HEK293 (cell line): ENCODE results near the gene AMOTL2.

Source experiments
- CTCF ChIA-PET: fragments of 350-600 bp; formaldehyde crosslinking; extraction: SDS; loops from one replicate; lab custom pipeline; 2021; ENCODE audit warnings: antibody characterized with exemption; lab: Yijun Ruan, JAX
- POLR2A ChIA-PET: fragments of 300-600 bp; formaldehyde crosslinking; extraction: SDS; loops from one replicate; lab custom pipeline; 2020; ENCODE audit warnings: antibody characterized with exemption, inconsistent platforms; lab: Yijun Ruan, JAX
- H3K27ac ChIP-seq: fragments of 200-500 bp; sonication (Bioruptor generic); 2 replicates; pipeline ENCODE4 v1.5.1; 2014; ENCODE audit warnings: low read depth, low read length, control low read depth, inconsistent platforms; ENCODE audit errors: extremely low read depth
- H3K36me3 ChIP-seq, 2 experiments: fragments of 200-500 bp in 1 of 2; sonication (Bioruptor generic) in 1 of 2; 1 replicate in 1 of 2; 2 replicates in 1 of 2; pipeline ENCODE4 v1.5.1; 2014 to 2017; ENCODE audit warnings: inconsistent platforms in 2 of 2, low read length in 2 of 2; ENCODE audit not compliant: control insufficient read depth in 2 of 2, insufficient read depth in 1 of 2
- H3K4me1 ChIP-seq: fragments of 200-500 bp; sonication (Bioruptor generic); 2 replicates; pipeline ENCODE4 v1.5.1; 2014; ENCODE audit warnings: mild to moderate bottlenecking, low read length, inconsistent platforms; ENCODE audit not compliant: control insufficient read depth, insufficient read depth
- H3K4me3 ChIP-seq: 2 replicates; pipeline ENCODE4 v1.5.1; 2011; ENCODE audit warnings: low read depth, mild to moderate bottlenecking, control low read depth, low read length, moderate library complexity
- H3K9me3 ChIP-seq: fragments of 200-500 bp; sonication (Bioruptor generic); 2 replicates; pipeline ENCODE4 v1.5.1; 2014; ENCODE audit warnings: low read depth, low read length, inconsistent platforms; ENCODE audit not compliant: control insufficient read depth, insufficient read depth
- BCL11B ChIP-seq: fragments of 450-650 bp; formaldehyde crosslinking; IDR thresholded peaks from 2 replicates; pipeline ENCODE4 v1.5.1; 2016; ENCODE audit warnings: low read depth, missing biosample characterization, missing genetic modification characterization
- FEZF1 ChIP-seq: fragments of 450-650 bp; formaldehyde crosslinking; IDR thresholded peaks from 2 replicates; pipeline ENCODE4 v1.5.1; 2016; ENCODE audit warnings: missing biosample characterization, missing genetic modification characterization
- GLI2 ChIP-seq: fragments of 450-650 bp; formaldehyde crosslinking; IDR thresholded peaks from 2 replicates; pipeline ENCODE4; 2017; ENCODE audit warnings: missing biosample characterization, missing genetic modification characterization, low read depth, borderline replicate concordance
- GLIS1 ChIP-seq: fragments of 450-650 bp; formaldehyde crosslinking; IDR thresholded peaks from 2 replicates; pipeline ENCODE4 v1.5.1; 2016; ENCODE audit warnings: missing biosample characterization, missing genetic modification characterization
- MEIS1 ChIP-seq: sonication (generic); formaldehyde crosslinking; IDR thresholded peaks from 2 replicates; pipeline ENCODE4 v1.8.1; 2022; ENCODE audit warnings: missing genetic modification reagents, mild to moderate bottlenecking, borderline replicate concordance
- MYNN ChIP-seq: fragments of 450-650 bp; formaldehyde crosslinking; IDR thresholded peaks from 2 replicates; pipeline ENCODE4 v1.5.1; 2016; ENCODE audit warnings: missing biosample characterization, missing genetic modification characterization, borderline replicate concordance
- SP3 ChIP-seq: fragments of 450-650 bp; formaldehyde crosslinking; IDR thresholded peaks from 2 replicates; pipeline ENCODE4 v1.5.1; 2016; ENCODE audit warnings: missing biosample characterization, missing genetic modification characterization
- ZEB2 ChIP-seq: fragments of 450-650 bp; formaldehyde crosslinking; IDR thresholded peaks from 2 replicates; pipeline ENCODE4 v1.5.1; 2016; ENCODE audit warnings: missing biosample characterization, missing genetic modification characterization
- ZNF169 ChIP-seq: fragments of 450-650 bp; formaldehyde crosslinking; IDR thresholded peaks from 2 replicates; pipeline ENCODE4 v1.5.1; 2016; ENCODE audit warnings: missing biosample characterization, missing genetic modification characterization
- ZNF239 ChIP-seq: fragments of 450-650 bp; formaldehyde crosslinking; IDR thresholded peaks from 2 replicates; pipeline ENCODE4 v1.5.1; 2016; ENCODE audit warnings: missing biosample characterization, missing genetic modification characterization
- ZNF394 ChIP-seq: fragments of 450-650 bp; formaldehyde crosslinking; IDR thresholded peaks from 2 replicates; pipeline ENCODE4 v1.5.1; 2016; ENCODE audit warnings: missing biosample characterization, missing genetic modification characterization, mild to moderate bottlenecking, moderate library complexity, borderline replicate concordance
- ZNF416 ChIP-seq: fragments of 450-650 bp; formaldehyde crosslinking; IDR thresholded peaks from 2 replicates; pipeline ENCODE4 v1.5.1; 2016; ENCODE audit warnings: missing biosample characterization, missing genetic modification characterization
- ZNF555 ChIP-seq: fragments of 450-650 bp; formaldehyde crosslinking; conservative IDR thresholded peaks from 2 replicates; pipeline ENCODE4 v1.5.1; 2017; ENCODE audit warnings: missing biosample characterization, mild to moderate bottlenecking, missing genetic modification characterization, inconsistent platforms
- ZNF585B ChIP-seq: fragments of 450-650 bp; formaldehyde crosslinking; IDR thresholded peaks from 2 replicates; pipeline ENCODE4 v1.5.1; 2016; ENCODE audit warnings: missing biosample characterization, missing genetic modification characterization
- ZNF664 ChIP-seq: fragments of 450-650 bp; formaldehyde crosslinking; IDR thresholded peaks from 2 replicates; pipeline ENCODE4 v1.5.1; 2016; ENCODE audit warnings: missing biosample characterization, missing genetic modification characterization
- ZNF843 ChIP-seq: fragments of 450-650 bp; formaldehyde crosslinking; IDR thresholded peaks from 2 replicates; pipeline ENCODE4 v1.5.1; 2016; ENCODE audit warnings: missing biosample characterization, missing genetic modification characterization
- TF ChIP-seq, protein P1 (sequence below): fragments of 450-650 bp; formaldehyde crosslinking; IDR thresholded peaks from 2 replicates; pipeline ENCODE4 v1.5.1; 2016; ENCODE audit warnings: missing biosample characterization, missing genetic modification characterization, borderline replicate concordance
- TF ChIP-seq, protein P2 (sequence below): fragments of 450-650 bp; formaldehyde crosslinking; IDR thresholded peaks from 2 replicates; pipeline ENCODE4 v1.5.1; 2016; ENCODE audit warnings: missing biosample characterization, missing genetic modification characterization, borderline replicate concordance

Gene AMOTL2

DNA sequence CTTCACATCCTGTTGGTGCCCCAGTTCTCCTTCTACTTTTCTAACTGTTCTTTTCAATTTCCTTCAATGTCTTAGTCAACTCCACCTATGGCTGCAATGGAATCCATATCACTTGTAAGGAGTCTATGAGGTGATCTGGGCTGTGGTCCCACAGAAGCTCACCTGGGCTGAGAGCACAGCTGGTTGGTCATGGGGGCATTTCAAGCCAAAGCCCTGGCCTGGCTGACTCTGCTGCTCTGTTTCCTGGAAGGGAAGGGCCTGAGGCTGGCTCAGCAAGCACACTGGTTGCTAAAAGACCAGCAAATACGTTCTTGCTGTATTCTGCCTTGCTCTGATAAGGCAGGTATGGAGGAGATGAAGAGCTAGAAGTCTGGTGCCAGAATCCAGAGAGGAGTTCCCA, 29.0 kb downstream of the AMOTL2 start:
- H3K27ac ChIP-seq, result no peak overlapping the region
- ChIA-PET CTCF (interaction anchor here (0.7 kb wide), 1 partner anchor 13 kb away, joined by 3 read pairs; no protein-coding TSS in a partner anchor), POLR2A (interaction anchor here (1.5 kb wide), 1 partner anchor 14 kb away, joined by 3 read pairs; no protein-coding TSS in a partner anchor)
- H3K9me3 ChIP-seq, result no peaks in the 10 kb centered on the region
- H3K4me3 ChIP-seq, result no peak overlapping the region
- no peaks in the 10 kb centered on the region for H3K36me3 ChIP-seq
- TF ChIP-seq ZNF843 (tag by site-specific recombination), result no peak
- H3K4me1 ChIP-seq, result no peaks in the 10 kb centered on the region

DNA sequence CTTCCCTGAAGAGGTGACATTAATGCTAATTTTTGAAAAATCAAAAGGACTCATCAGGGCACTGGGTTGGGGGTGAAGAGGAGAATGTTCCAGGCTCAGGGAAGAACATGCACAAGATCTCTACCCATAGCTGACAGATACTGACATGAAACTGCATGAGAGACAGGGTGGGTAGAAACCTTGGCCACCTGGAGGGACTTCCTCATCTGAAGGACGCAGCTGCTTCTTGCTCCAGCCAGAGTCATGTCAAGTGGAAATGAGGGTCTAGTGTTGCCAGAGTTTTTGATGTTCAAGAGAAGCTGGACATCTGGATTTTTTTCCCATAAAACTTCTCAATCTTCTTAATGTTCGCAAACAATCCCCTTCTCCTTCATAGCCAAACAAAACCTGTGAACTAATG, 29.7 kb downstream of the AMOTL2 start:
- ChIA-PET POLR2A (no interaction called here), CTCF (interaction anchor here (0.6 to 0.7 kb wide), 2 partner anchors 12 to 36 kb away, joined by 3 to 4 read pairs; no protein-coding TSS in a partner anchor)
- TF ChIP-seq ZNF664, result no peak
- no peaks in the 10 kb centered on the region for H3K36me3 ChIP-seq
- H3K4me3 ChIP-seq, result no peak overlapping the region
- no peaks in the 10 kb centered on the region for H3K4me1 ChIP-seq
- H3K9me3 ChIP-seq, result no peaks in the 10 kb centered on the region
- H3K27ac ChIP-seq, result no peak overlapping the region

DNA sequence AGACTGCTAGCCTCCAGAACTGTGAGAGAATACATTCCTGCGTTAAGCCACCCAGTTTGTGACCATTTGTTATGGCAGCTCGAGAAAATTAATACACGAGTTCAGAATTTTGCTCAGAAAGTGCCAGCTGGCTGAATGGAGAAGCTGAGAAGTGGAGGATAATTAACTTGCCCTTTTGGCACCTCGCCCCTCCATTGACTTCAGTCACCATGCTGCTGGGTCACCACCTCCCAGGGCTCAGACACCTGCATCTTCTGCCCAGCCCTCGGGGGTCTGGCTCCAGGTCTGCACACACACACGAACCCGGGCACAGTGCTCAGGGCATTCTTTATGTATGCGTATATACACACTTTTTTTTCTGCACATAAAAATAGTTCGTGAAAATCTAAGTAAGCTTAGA, 32.0 kb downstream of the AMOTL2 start:
- Histone ChIP-seq H3K4me3 (no peak overlapping the region), H3K4me1 (no peaks in the 10 kb centered on the region), H3K9me3 (no peaks in the 10 kb centered on the region), H3K27ac (no peak overlapping the region), H3K36me3 (no peaks in the 10 kb centered on the region)
- POLR2A ChIA-PET, result no interaction called here
- CTCF ChIA-PET, result no interaction called here
- TF ChIP-seq ZNF555 (no peak), MEIS1 (CRISPR knock-in tag) (no peak), ZNF416 (tag by site-specific recombination) (no peak), ZNF585B (tag by site-specific recombination) (no peak), ZEB2 (no peak), GLIS1 (tag by site-specific recombination) (no peak)

DNA sequence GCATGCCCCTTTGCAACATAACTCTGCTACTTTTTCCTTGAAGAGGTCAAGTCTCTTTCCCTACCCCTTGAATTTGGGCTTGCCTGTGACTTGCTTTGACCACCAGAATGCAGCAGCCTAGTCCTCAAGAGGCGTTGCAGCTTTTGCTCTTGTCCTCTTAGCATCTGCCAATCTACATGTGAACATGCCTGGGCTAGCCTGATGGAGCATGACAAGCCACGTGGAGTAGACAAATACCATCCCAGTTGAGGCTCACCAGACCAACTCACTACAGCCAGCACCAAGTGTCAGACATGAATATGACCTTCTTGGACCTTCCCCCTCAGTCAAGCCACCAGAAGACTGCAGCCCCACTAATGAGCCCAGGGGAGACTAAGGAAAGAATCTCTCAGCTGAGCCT, 32.9 kb downstream of the AMOTL2 start:
- CTCF ChIA-PET, result no interaction called here

DNA sequence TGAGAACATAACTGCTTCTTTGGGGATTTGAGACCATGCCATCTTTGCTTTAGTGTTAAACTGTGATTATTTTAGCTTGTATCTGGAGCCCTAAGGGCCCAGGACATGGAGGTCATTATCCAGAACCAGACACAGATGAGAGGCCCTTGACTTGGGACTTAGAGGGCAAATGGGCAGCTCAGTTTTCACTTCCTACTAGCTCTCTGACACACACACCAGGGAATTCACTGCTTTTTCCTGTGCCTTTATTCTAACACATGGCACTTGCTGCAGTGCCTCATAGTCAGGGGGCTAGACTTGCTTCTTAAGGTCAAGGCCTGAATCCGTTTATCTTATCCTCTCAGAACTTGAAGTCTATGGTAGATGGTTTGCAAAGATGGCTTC, 33.3 kb downstream of the AMOTL2 start:
- Histone ChIP-seq H3K4me1 (no peaks in the 10 kb centered on the region), H3K4me3 (no peak overlapping the region), H3K36me3 (no peaks in the 10 kb centered on the region), H3K9me3 (no peaks in the 10 kb centered on the region), H3K27ac (no peak overlapping the region)
- ChIA-PET POLR2A (no interaction called here), CTCF (no interaction called here)
- TF ChIP-seq SP3 (tag by site-specific recombination) (no peak), ZNF169 (tag by site-specific recombination) (no peak), ZNF239 (tag by site-specific recombination) (no peak), MYNN (tag by site-specific recombination) (no peak), BCL11B (tag by site-specific recombination) (no peak)
- TF ChIP-seq, protein P1, sequence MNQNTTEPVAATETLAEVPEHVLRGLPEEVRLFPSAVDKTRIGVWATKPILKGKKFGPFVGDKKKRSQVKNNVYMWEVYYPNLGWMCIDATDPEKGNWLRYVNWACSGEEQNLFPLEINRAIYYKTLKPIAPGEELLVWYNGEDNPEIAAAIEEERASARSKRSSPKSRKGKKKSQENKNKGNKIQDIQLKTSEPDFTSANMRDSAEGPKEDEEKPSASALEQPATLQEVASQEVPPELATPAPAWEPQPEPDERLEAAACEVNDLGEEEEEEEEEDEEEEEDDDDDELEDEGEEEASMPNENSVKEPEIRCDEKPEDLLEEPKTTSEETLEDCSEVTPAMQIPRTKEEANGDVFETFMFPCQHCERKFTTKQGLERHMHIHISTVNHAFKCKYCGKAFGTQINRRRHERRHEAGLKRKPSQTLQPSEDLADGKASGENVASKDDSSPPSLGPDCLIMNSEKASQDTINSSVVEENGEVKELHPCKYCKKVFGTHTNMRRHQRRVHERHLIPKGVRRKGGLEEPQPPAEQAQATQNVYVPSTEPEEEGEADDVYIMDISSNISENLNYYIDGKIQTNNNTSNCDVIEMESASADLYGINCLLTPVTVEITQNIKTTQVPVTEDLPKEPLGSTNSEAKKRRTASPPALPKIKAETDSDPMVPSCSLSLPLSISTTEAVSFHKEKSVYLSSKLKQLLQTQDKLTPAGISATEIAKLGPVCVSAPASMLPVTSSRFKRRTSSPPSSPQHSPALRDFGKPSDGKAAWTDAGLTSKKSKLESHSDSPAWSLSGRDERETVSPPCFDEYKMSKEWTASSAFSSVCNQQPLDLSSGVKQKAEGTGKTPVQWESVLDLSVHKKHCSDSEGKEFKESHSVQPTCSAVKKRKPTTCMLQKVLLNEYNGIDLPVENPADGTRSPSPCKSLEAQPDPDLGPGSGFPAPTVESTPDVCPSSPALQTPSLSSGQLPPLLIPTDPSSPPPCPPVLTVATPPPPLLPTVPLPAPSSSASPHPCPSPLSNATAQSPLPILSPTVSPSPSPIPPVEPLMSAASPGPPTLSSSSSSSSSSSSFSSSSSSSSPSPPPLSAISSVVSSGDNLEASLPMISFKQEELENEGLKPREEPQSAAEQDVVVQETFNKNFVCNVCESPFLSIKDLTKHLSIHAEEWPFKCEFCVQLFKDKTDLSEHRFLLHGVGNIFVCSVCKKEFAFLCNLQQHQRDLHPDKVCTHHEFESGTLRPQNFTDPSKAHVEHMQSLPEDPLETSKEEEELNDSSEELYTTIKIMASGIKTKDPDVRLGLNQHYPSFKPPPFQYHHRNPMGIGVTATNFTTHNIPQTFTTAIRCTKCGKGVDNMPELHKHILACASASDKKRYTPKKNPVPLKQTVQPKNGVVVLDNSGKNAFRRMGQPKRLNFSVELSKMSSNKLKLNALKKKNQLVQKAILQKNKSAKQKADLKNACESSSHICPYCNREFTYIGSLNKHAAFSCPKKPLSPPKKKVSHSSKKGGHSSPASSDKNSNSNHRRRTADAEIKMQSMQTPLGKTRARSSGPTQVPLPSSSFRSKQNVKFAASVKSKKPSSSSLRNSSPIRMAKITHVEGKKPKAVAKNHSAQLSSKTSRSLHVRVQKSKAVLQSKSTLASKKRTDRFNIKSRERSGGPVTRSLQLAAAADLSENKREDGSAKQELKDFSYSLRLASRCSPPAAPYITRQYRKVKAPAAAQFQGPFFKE, result no peak
- TF ChIP-seq, protein P2, sequence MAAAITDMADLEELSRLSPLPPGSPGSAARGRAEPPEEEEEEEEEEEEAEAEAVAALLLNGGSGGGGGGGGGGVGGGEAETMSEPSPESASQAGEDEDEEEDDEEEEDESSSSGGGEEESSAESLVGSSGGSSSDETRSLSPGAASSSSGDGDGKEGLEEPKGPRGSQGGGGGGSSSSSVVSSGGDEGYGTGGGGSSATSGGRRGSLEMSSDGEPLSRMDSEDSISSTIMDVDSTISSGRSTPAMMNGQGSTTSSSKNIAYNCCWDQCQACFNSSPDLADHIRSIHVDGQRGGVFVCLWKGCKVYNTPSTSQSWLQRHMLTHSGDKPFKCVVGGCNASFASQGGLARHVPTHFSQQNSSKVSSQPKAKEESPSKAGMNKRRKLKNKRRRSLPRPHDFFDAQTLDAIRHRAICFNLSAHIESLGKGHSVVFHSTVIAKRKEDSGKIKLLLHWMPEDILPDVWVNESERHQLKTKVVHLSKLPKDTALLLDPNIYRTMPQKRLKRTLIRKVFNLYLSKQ (tag by site-specific recombination), result no peak

More for the DNA sequence above, 32.9 kb downstream of the AMOTL2 start:
- Histone ChIP-seq H3K27ac (no peak overlapping the region), H3K36me3 (no peaks in the 10 kb centered on the region), H3K4me1 (no peaks in the 10 kb centered on the region), H3K9me3 (no peaks in the 10 kb centered on the region), H3K4me3 (no peak overlapping the region)
- TF ChIP-seq FEZF1, result no peak
- TF ChIP-seq ZNF394 (tag by site-specific recombination), result no peak
- no peak for TF ChIP-seq GLI2 (tag by site-specific recombination)
- POLR2A ChIA-PET, result no interaction called here
